SW480 (cell line): ENCODE results near the gene FNDC3B.

Experiments used
- DNase-seq: peaks from one replicate; pipeline ENCODE4 v3.0.0-alpha.2; 2016; ENCODE audit warnings: low spot score

The FNDC3B gene

GRCh38 chr3:172151651-172152649 lies 112.6 kb downstream of the FNDC3B start:
- no peak for DNase-seq

GRCh38 chr3:172152874-172153273 lies 113.5 kb downstream of the FNDC3B start:
- peak; percentile 17 for DNase-seq

- DNase-seq: peak; percentile 87
These were observed 114.0 kb downstream of the FNDC3B start for GRCh38 chr3:172153335-172153861.

GRCh38 chr3:172154768-172155664 lies 115.6 kb downstream of the FNDC3B start:
- DNase-seq: no peak

GRCh38 chr3:172155897-172156585 lies 116.7 kb downstream of the FNDC3B start:
- no peak for DNase-seq

GRCh38 chr3:172156586-172156955 lies 117.2 kb downstream of the FNDC3B start:
- DNase-seq: no peak

- DNase-seq: no peak
These were observed 118.3 kb downstream of the FNDC3B start for GRCh38 chr3:172157564-172158258.

GRCh38 chr3:172158741-172159140 lies 119.4 kb downstream of the FNDC3B start:
- no peak for DNase-seq

- DNase-seq: no peak
These were observed 120.0 kb downstream of the FNDC3B start for GRCh38 chr3:172159376-172159775.

GRCh38 chr3:172159962-172160538 lies 120.7 kb downstream of the FNDC3B start:
- no peak for DNase-seq

- no peak for DNase-seq
These were observed 121.9 kb downstream of the FNDC3B start for GRCh38 chr3:172161133-172161789.

- no peak for DNase-seq
These were observed 122.6 kb downstream of the FNDC3B start for GRCh38 chr3:172161959-172162358.

- DNase-seq: no peak
These were observed 123.9 kb downstream of the FNDC3B start for GRCh38 chr3:172163320-172163719.

GRCh38 chr3:172164620-172165362 lies 125.4 kb downstream of the FNDC3B start:
- DNase-seq: no peak

- DNase-seq: no peak
These were observed 126.9 kb downstream of the FNDC3B start for GRCh38 chr3:172166261-172166660.

GRCh38 chr3:172166890-172167289 lies 127.5 kb downstream of the FNDC3B start:
- DNase-seq: no peak

- no peak for DNase-seq
These were observed 128.7 kb downstream of the FNDC3B start for GRCh38 chr3:172167892-172168648.

- no peak for DNase-seq
These were observed 130.8 kb downstream of the FNDC3B start for GRCh38 chr3:172170073-172170709.
